Mesenchymal stem cell (in vitro differentiated cells and primary cell): ENCODE data around the gene RRP36.

ENCODE experiments used
- DNase-seq: peaks from one replicate; pipeline ENCODE4 v3.0.0-alpha.2; 2013
- H2AFZ ChIP-seq: one replicate; pipeline ENCODE4 v1.6.1; 2013; ENCODE audit warnings: low read depth, mild to moderate bottlenecking, control low read depth, inconsistent platforms, low read length, moderate library complexity
- H2AK5ac ChIP-seq: 2 replicates; pipeline ENCODE4 v1.6.1; 2013; ENCODE audit warnings: low read length, moderate library complexity, mild to moderate bottlenecking, inconsistent platforms; ENCODE audit not compliant: severe bottlenecking
- H2BK120ac ChIP-seq: one replicate; pipeline ENCODE4 v1.6.1; 2013; ENCODE audit warnings: low read depth, mild to moderate bottlenecking, inconsistent platforms, low read length, moderate library complexity
- H2BK12ac ChIP-seq, 2 experiments: one replicate each; pipeline ENCODE4 v1.6.1; 2013; ENCODE audit warnings: inconsistent platforms in 2 of 2, low read length in 2 of 2, mild to moderate bottlenecking in 2 of 2, moderate library complexity in 2 of 2, control low read depth in 1 of 2
- H2BK15ac ChIP-seq: one replicate; pipeline ENCODE4 v1.6.1; 2013; ENCODE audit warnings: mild to moderate bottlenecking, low read depth, inconsistent platforms; ENCODE audit not compliant: poor library complexity, severe bottlenecking
- H2BK5ac ChIP-seq: 2 replicates; pipeline ENCODE4 v1.6.1; 2013; ENCODE audit warnings: low read depth, mild to moderate bottlenecking, low read length, control low read depth, inconsistent platforms; ENCODE audit not compliant: poor library complexity, severe bottlenecking
- H3K14ac ChIP-seq, 2 experiments: one replicate each; pipeline ENCODE4 v1.6.1; 2013; ENCODE audit warnings: inconsistent platforms in 2 of 2, low read length in 2 of 2, control low read depth in 1 of 2, mild to moderate bottlenecking in 1 of 2, moderate library complexity in 1 of 2
- H3K18ac ChIP-seq, 2 experiments: one replicate each; pipeline ENCODE4 v1.6.1; 2013; ENCODE audit warnings: inconsistent platforms in 2 of 2, low read length in 2 of 2, control low read depth in 1 of 2, low read depth in 1 of 2, mild to moderate bottlenecking in 1 of 2
- H3K23ac ChIP-seq, 2 experiments: one replicate each; pipeline ENCODE4 v1.6.1; 2013; ENCODE audit warnings: inconsistent platforms in 2 of 2, low read length in 2 of 2, mild to moderate bottlenecking in 2 of 2, moderate library complexity in 2 of 2, control low read depth in 1 of 2
- H3K27ac ChIP-seq: 2 replicates; pipeline ENCODE4 v1.5.1; 2013; ENCODE audit warnings: mild to moderate bottlenecking, moderate library complexity, low read length, control low read depth, inconsistent platforms; ENCODE audit not compliant: poor library complexity, severe bottlenecking
- H3K27me3 ChIP-seq, 2 experiments: 2 replicates each; pipeline versions ENCODE4 v1.6.1 to v1.7.0; 2013; ENCODE audit warnings: low read length in 2 of 2, mild to moderate bottlenecking in 2 of 2, moderate library complexity in 2 of 2, control low read depth in 1 of 2, inconsistent platforms in 1 of 2; ENCODE audit not compliant: control insufficient read depth in 1 of 2, insufficient read depth in 1 of 2
- H3K36me3 ChIP-seq, 2 experiments: 2 replicates each; pipeline versions ENCODE4 v1.6.1 to v1.7.0; 2013; ENCODE audit warnings: low read length in 2 of 2, control low read depth in 1 of 2, inconsistent platforms in 1 of 2, low read depth in 1 of 2, mild to moderate bottlenecking in 1 of 2; ENCODE audit not compliant: insufficient read depth in 2 of 2, control insufficient read depth in 1 of 2
- H3K4ac ChIP-seq, 2 experiments: one replicate each; pipeline ENCODE4 v1.6.1; 2013; ENCODE audit warnings: inconsistent platforms in 2 of 2, low read length in 2 of 2, mild to moderate bottlenecking in 2 of 2, moderate library complexity in 2 of 2, control low read depth in 1 of 2, low read depth in 1 of 2
- H3K4me1 ChIP-seq: 2 replicates; pipeline ENCODE4 v1.6.1; 2013; ENCODE audit warnings: low read depth, low read length, control low read depth; ENCODE audit not compliant: control insufficient read depth, insufficient read depth
- H3K4me2 ChIP-seq: 2 replicates; pipeline ENCODE4 v1.6.1; 2013; ENCODE audit warnings: low read length, mild to moderate bottlenecking, inconsistent platforms; ENCODE audit not compliant: poor library complexity, severe bottlenecking
- H3K4me3 ChIP-seq, 2 experiments: 2 replicates each; pipeline versions ENCODE4 v1.5.1 to v1.7.0; 2013; ENCODE audit warnings: low read length in 2 of 2, mild to moderate bottlenecking in 2 of 2, control low read depth in 1 of 2, low read depth in 1 of 2; ENCODE audit not compliant: insufficient read depth in 1 of 2
- H3K79me1 ChIP-seq: replicated peaks from 2 replicates; pipeline ENCODE4 v1.6.1; 2013; ENCODE audit warnings: mild to moderate bottlenecking, control low read depth, low read length, inconsistent platforms; ENCODE audit not compliant: poor library complexity, severe bottlenecking
- H3K9ac ChIP-seq: 2 replicates; pipeline ENCODE4 v1.7.0; 2013; ENCODE audit warnings: mild to moderate bottlenecking, low read length, moderate library complexity
- H3K9me3 ChIP-seq: 2 replicates; pipeline ENCODE4 v1.7.0; 2013; ENCODE audit warnings: mild to moderate bottlenecking, low read length; ENCODE audit not compliant: control insufficient read depth
- H4K8ac ChIP-seq: one replicate; pipeline ENCODE4 v1.6.1; 2013; ENCODE audit warnings: inconsistent platforms, mild to moderate bottlenecking, low read length, moderate library complexity
- H4K91ac ChIP-seq: one replicate; pipeline ENCODE4 v1.6.1; 2013; ENCODE audit warnings: mild to moderate bottlenecking, low read length, inconsistent platforms
- WGBS: methylation state at CpG from one replicate; pipeline ENCODE4 v1.1.7; 2013; ENCODE audit warnings: mixed read lengths; 5-methylcytosine and 5-hydroxymethylcytosine counted together

The RRP36 gene

DNA sequence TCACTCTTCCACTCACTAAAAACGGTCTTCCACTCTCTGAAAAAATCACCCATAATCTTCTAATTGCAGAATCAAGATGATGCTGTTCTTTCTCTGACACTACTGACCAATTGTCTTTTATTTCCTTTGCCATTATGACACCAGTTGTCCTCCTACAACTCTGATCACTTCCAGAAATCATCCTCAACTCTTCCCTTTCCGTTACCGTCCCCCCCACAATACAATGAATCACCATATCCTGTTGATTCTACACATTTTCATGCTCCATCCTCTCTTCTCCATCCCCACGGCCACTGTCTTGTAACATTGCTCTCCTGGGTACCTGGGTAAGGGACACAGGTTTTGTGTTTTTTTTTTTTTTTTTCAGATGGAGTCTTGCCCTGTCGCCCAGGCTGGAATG, 39.6 kb upstream of the RRP36 start:
- Histone ChIP-seq H3K27ac (no peak overlapping the region), H3K79me1 (peaks cover 18% of the 10 kb centered on the region), H2BK120ac (no peak overlapping the region), H2BK15ac (no peak overlapping the region), H3K36me3 (peaks cover 0 to 2% of the 10 kb centered on the region in 2 experiments), H3K9me3 (no peaks in the 10 kb centered on the region), H3K4me2 (no peak overlapping the region), H2AFZ (no peak overlapping the region), H4K8ac (no peak overlapping the region), H2BK5ac (no peak overlapping the region), H3K27me3 (no peaks in the 10 kb centered on the region), H3K23ac (no peak overlapping the region), H2AK5ac (no peak overlapping the region), H3K9ac (no peak overlapping the region), H3K4me3 (no peak overlapping the region), H3K18ac (no peak overlapping the region), H3K4ac (no peak overlapping the region), H3K14ac (no peak overlapping the region), H3K4me1 (peaks cover 22% of the 10 kb centered on the region), H2BK12ac (no peak overlapping the region), H4K91ac (no peak overlapping the region)
- DNase-seq, result no peak
- WGBS, result 74% methylated on average over 5 of the region's 5 CpGs

DNA sequence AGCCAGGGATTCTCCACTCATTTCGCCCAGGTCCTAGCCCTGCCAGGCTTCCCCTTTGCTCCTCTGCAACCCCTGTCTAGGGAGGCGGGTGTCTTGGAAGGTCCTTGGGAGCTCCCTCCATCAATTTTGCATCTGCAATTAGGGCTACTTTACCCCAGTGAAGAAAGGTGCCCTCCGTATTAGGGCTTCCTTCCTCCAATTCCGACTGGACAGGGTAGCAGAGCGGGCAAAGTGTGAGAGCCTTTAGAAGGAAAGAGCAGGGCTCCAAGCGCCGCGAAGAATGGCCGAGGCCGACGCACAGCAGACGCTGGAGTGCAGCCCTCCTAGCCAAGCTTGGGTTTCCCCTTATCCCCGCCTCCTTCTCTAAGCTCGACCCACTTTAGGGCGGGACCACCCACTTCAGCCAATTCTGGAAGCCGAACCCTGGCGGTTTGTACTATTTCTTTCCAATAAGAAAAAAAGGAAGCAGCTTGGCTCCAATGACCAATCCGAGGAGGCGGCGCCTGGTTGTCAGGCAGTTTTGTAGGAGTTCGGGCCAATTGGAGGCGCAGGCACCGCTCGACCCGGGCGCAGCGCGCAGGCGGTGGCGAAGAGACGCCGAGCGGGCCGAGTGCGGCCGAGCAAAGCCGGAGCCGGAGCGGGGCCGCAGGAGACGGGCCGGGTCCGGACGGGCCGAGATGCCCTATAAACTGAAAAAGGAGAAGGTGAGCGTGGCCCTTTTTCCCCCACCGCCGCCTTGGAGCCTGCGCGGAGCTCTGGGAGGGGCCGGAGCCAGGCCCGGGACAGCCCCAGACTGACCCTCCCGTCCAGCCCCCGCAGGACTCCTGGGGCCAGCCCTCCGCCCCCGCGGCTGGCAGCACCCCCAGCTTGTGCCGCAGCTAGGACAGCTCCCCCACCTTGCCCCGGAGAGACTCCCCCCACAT, 37.2 kb upstream of the RRP36 start, which contains the start of gene PPP2R5D:
PPP2R5D (plus strand) TSS at position 570 of the 923 bp plus-strand sequence; CDS start at position 678, 108 bp downstream.
- Histone ChIP-seq H2BK15ac (peak within 1 kb of the TSS; percentile 77), H3K4me2 (peak within 1 kb of the TSS; percentile 72), H3K18ac (peak within 1 kb of the TSS; percentile 68 to 90), H3K23ac (no peak within 1 kb of the TSS), H3K27ac (peak within 1 kb of the TSS; percentile 80), H3K79me1 (peaks cover 36% of the 10 kb centered on the region), H2BK120ac (peak within 1 kb of the TSS; percentile 64), H3K27me3 (no peaks in the 10 kb centered on the region), H3K9ac (peak within 1 kb of the TSS; percentile 88), H3K4me3 (peak within 1 kb of the TSS; percentile 71 to 88), H2BK12ac (peak within 1 kb of the TSS in 1 of 2 experiments; percentile 73), H3K4ac (peak within 1 kb of the TSS in 1 of 2 experiments; percentile 49), H4K8ac (peak within 1 kb of the TSS; percentile 83), H3K14ac (peak within 1 kb of the TSS in 1 of 2 experiments; percentile 4), H2BK5ac (peak within 1 kb of the TSS; percentile 39), H3K36me3 (peaks cover 6 to 15% of the 10 kb centered on the region in 2 experiments), H3K4me1 (peaks cover 19% of the 10 kb centered on the region), H4K91ac (peak within 1 kb of the TSS; percentile 3), H3K9me3 (no peaks in the 10 kb centered on the region), H2AFZ (peak within 1 kb of the TSS; percentile 54), H2AK5ac (no peak within 1 kb of the TSS)
- DNase-seq, result peak; percentile 100
- 2% methylated on average over 49 of the region's 59 CpGs for WGBS

DNA sequence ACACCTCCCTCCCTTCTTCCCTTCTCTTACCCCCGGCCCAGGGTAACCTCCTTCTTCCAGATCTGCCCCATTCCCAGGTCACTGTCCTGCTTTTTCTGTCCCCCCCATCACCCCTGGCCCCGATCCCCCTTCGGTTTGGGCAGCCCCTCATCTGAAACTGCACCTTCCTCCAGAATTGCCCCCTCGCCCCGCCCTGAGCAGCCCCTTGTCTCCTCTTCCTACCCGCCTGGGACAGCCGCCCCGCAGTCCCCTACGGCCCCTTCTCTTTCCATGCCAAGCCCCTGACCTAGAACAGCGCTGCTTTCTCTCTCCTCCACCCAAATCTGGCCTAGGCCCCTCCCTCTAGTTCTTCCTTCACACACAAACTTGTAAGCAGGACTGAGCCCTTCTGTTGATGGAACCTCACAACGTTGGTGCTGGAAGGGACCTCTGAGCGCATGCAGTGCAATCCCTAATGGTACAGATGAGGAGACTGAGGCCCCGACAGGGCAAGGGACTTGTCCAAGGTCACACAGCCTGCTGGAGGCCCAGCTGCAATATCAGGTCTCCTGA, 36.4 kb upstream of the RRP36 start:
- Histone ChIP-seq H3K4ac (peak overlapping the region in 1 of 2 experiments; percentile 22), H3K23ac (no peak overlapping the region), H3K14ac (peak overlapping the region in 1 of 2 experiments; percentile 4), H3K9me3 (no peaks in the 10 kb centered on the region), H2AK5ac (no peak overlapping the region), H2BK15ac (no peak overlapping the region), H3K4me2 (peak overlapping the region; percentile 68), H4K91ac (no peak overlapping the region), H3K9ac (peak overlapping the region; percentile 88), H2AFZ (no peak overlapping the region), H3K4me3 (peak overlapping the region; percentile 71 to 88), H3K27ac (no peak overlapping the region), H2BK120ac (peak overlapping the region; percentile 64), H3K27me3 (no peaks in the 10 kb centered on the region), H2BK5ac (no peak overlapping the region), H3K36me3 (peaks cover 13 to 22% of the 10 kb centered on the region in 2 experiments), H3K18ac (peak overlapping the region; percentile 64 to 68), H4K8ac (no peak overlapping the region), H3K79me1 (peaks cover 39% of the 10 kb centered on the region), H2BK12ac (peak overlapping the region in 1 of 2 experiments; percentile 23), H3K4me1 (peaks cover 16% of the 10 kb centered on the region)
- DNase-seq, result peak; percentile 37
- 15% methylated on average over 13 of the region's 13 CpGs for WGBS
